Caco-2 (cell line): ENCODE measurements around the gene SLC51B. TPM values are rescaled to one million over a fixed set of nuclear protein-coding genes. Genes with fewer than 3 reads are reported as not detected.

ENCODE experiments used
- BruUV-seq: library from RNA; stranded (reverse); fragments of 400-500 nt; replicated peaks from 2 replicates; lab custom pipeline; 2021; lab: Mats Ljungman, UMichigan
- CTCF ChIA-PET: fragments of 300-600 bp; sonication (Branson Sonifier 250); formaldehyde crosslinking; loops from one replicate; lab custom pipeline; 2022; ENCODE audit warnings: antibody characterized with exemption; lab: Charles Lee
- POLR2A ChIA-PET: fragments of 300-600 bp; sonication (Branson Sonifier 250); formaldehyde crosslinking; loops from one replicate; lab custom pipeline; 2022; ENCODE audit warnings: antibody characterized with exemption; lab: Charles Lee
- DNase-seq, 2 experiments: peaks; one replicate each; pipeline versions ENCODE4 v3.0.0 to v3.0.0-alpha.2; 2020 to 2022
- H3K27me3 ChIP-seq: replicated peaks from 2 replicates; pipeline ENCODE4 v1.6.0; 2011; ENCODE audit warnings: low read length; ENCODE audit not compliant: control insufficient read depth, insufficient read depth
- H3K36me3 ChIP-seq: 2 replicates; pipeline ENCODE4 v1.5.1; 2011; ENCODE audit warnings: low read length; ENCODE audit not compliant: control insufficient read depth, insufficient read depth
- H3K4me1 ChIP-seq: fragments of 250-450 bp; sonication (Bioruptor Pico); 2 replicates; pipeline ENCODE4 v1.5.1; 2020; ENCODE audit warnings: mild to moderate bottlenecking
- H3K4me3 ChIP-seq: 2 replicates; pipeline ENCODE4 v1.5.1; 2011; ENCODE audit warnings: low read depth, mild to moderate bottlenecking, control low read depth, low read length
- H3K9me3 ChIP-seq: fragments of 250-450 bp; sonication (Bioruptor Pico); 2 replicates; pipeline ENCODE4 v1.5.1; 2020; ENCODE audit warnings: mild to moderate bottlenecking, moderate library complexity
- H3K27ac Mint-ChIP-seq: one replicate; pipeline ENCODE4 v1.8.0; 2022; ENCODE audit warnings: mixed read lengths; ENCODE audit not compliant: unreplicated experiment
- H3K27me3 Mint-ChIP-seq: one replicate; pipeline ENCODE4 v1.8.0; 2022; ENCODE audit warnings: mixed read lengths; ENCODE audit not compliant: insufficient read depth, unreplicated experiment
- H3K36me3 Mint-ChIP-seq: one replicate; pipeline ENCODE4 v1.8.0; 2022; ENCODE audit warnings: mild to moderate bottlenecking, mixed read lengths; ENCODE audit not compliant: insufficient read depth, unreplicated experiment
- H3K4me1 Mint-ChIP-seq: one replicate; pipeline ENCODE4 v1.8.0; 2022; ENCODE audit warnings: low read depth, mixed read lengths; ENCODE audit not compliant: unreplicated experiment
- H3K4me3 Mint-ChIP-seq: one replicate; pipeline ENCODE4 v1.8.0; 2022; ENCODE audit warnings: mild to moderate bottlenecking, moderate library complexity, mixed read lengths; ENCODE audit not compliant: unreplicated experiment
- H3K9me3 Mint-ChIP-seq: one replicate; pipeline ENCODE4 v1.8.0; 2022; ENCODE audit warnings: mixed read lengths; ENCODE audit not compliant: unreplicated experiment
- intact Hi-C: fragments of 100-400 bp; cut with micrococcal nuclease; formaldehyde crosslinking; loops from one replicate; pipeline ENCODE4 v1.10.0; 2022; ENCODE audit not compliant: unreplicated experiment
- total RNA-seq: library from RNA; stranded (reverse); gene quantifications from 2 replicates; pipeline ENCODE4 v1.2.3, GENCODE V29; 2022
- TF ChIP-seq, protein P1 (sequence below), 2 experiments: fragments of 200-600 bp in 1 of 2; IDR thresholded peaks; 1 replicate in 1 of 2; 2 replicates in 1 of 2; pipeline versions ENCODE4 v1.5.1 to v1.8.0; 2011 to 2022; ENCODE audit warnings: antibody characterized with exemption in 1 of 2, control low read depth in 1 of 2, inconsistent platforms in 1 of 2, low read depth in 1 of 2, low read length in 1 of 2, mild to moderate bottlenecking in 1 of 2, moderate library complexity in 1 of 2; ENCODE audit not compliant: insufficient read depth in 1 of 2, severe bottlenecking in 1 of 2, unreplicated experiment in 1 of 2

The SLC51B gene
- total RNA-seq, 1 experiment from 2014 or later = 15.4 TPM

DNA sequence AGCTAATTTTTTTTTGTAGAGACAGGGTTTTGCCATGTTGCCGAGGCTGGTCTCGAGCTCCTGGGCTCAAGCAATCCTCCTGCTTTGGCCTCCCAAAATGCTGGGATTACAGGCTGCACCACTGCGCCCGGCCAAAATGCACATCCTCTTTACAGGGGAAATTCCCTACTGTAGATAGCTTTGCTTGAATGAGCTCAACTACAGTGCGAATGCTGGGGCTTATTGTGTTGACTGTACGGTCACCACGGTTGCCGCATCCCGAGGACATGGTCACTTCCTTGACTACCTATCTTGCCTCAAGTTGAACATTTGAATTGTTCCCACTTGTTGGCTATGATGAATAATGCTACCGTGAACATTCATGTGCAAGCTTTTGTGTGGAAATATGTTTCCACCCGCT is 10.5 kb upstream of the SLC51B start:
- Histone ChIP-seq H3K27me3 (no peaks in the 10 kb centered on the region), H3K9me3 (no peaks in the 10 kb centered on the region), H3K4me1 (peaks cover 29% of the 10 kb centered on the region), H3K36me3 (no peaks in the 10 kb centered on the region), H3K4me3 (no peak overlapping the region)
- Mint-ChIP-seq H3K9me3 (no peaks in the 10 kb centered on the region), H3K4me3 (no peak overlapping the region), H3K4me1 (no peaks in the 10 kb centered on the region), H3K36me3 (no peaks in the 10 kb centered on the region), H3K27me3 (no peaks in the 10 kb centered on the region), H3K27ac (no peak overlapping the region)
- POLR2A ChIA-PET = interaction anchor here (1.4 kb wide), 1 partner anchor 10 kb away, joined by 4 read pairs; the partner anchor contains the start of gene SLC51B
- TF ChIP-seq, protein P1, sequence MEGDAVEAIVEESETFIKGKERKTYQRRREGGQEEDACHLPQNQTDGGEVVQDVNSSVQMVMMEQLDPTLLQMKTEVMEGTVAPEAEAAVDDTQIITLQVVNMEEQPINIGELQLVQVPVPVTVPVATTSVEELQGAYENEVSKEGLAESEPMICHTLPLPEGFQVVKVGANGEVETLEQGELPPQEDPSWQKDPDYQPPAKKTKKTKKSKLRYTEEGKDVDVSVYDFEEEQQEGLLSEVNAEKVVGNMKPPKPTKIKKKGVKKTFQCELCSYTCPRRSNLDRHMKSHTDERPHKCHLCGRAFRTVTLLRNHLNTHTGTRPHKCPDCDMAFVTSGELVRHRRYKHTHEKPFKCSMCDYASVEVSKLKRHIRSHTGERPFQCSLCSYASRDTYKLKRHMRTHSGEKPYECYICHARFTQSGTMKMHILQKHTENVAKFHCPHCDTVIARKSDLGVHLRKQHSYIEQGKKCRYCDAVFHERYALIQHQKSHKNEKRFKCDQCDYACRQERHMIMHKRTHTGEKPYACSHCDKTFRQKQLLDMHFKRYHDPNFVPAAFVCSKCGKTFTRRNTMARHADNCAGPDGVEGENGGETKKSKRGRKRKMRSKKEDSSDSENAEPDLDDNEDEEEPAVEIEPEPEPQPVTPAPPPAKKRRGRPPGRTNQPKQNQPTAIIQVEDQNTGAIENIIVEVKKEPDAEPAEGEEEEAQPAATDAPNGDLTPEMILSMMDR (IDR thresholded peaks at IDR 0.05; ENCODE audit: insufficient read depth in 1 of 2, low read depth in 1 of 2, low read length in 1 of 2, severe bottlenecking in 1 of 2, unreplicated experiment in 1 of 2) = no peak
- BruUV-seq = no TSS peak
- intact Hi-C loops = no loop called here
- no peak for DNase-seq
- CTCF ChIA-PET = interaction anchor here (1.1 to 2.4 kb wide), 9 partner anchors 9 to 114 kb away, joined by 3 to 41 read pairs (median 13); partner anchors contain the start of genes SLC51B and UBAP1L

DNA sequence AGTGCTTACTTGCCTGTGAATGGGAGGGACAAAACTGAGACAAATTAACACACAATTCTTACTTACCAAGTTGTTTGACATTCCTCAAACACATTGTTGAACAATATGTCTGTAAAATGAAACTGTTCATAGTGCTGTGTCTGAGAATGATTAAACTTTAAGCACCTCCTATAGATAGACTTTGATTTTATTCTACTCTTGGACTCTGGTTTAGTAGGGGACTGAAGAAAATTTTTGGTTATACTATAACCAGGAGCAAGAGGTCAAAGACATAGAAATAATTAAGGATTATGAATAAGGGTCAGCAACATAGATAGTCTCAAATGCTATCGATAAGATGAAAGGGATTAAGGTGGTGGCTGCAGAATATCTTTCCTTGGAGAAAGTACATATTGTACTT is 7.9 kb upstream of the SLC51B start:
- no peaks in the 10 kb centered on the region for H3K27me3 Mint-ChIP-seq
- Histone ChIP-seq H3K4me3 (no peak overlapping the region), H3K4me1 (peaks cover 47% of the 10 kb centered on the region), H3K36me3 (no peaks in the 10 kb centered on the region), H3K27me3 (no peaks in the 10 kb centered on the region), H3K9me3 (no peaks in the 10 kb centered on the region)
- BruUV-seq = no TSS peak
- no peaks in the 10 kb centered on the region for H3K9me3 Mint-ChIP-seq
- TF ChIP-seq, protein P1 (IDR thresholded peaks at IDR 0.05; ENCODE audit: insufficient read depth in 1 of 2, low read depth in 1 of 2, low read length in 1 of 2, severe bottlenecking in 1 of 2, unreplicated experiment in 1 of 2) = no peak
- intact Hi-C loops = no loop called here
- CTCF ChIA-PET = no interaction called here
- H3K27ac Mint-ChIP-seq = no peak overlapping the region
- H3K36me3 Mint-ChIP-seq = no peaks in the 10 kb centered on the region
- H3K4me1 Mint-ChIP-seq = peaks cover 6% of the 10 kb centered on the region
- POLR2A ChIA-PET = interaction anchor here (0.7 kb wide), 1 partner anchor 64 kb away, joined by 6 read pairs; no protein-coding TSS in a partner anchor
- DNase-seq = no peak
- H3K4me3 Mint-ChIP-seq = no peak overlapping the region

DNA sequence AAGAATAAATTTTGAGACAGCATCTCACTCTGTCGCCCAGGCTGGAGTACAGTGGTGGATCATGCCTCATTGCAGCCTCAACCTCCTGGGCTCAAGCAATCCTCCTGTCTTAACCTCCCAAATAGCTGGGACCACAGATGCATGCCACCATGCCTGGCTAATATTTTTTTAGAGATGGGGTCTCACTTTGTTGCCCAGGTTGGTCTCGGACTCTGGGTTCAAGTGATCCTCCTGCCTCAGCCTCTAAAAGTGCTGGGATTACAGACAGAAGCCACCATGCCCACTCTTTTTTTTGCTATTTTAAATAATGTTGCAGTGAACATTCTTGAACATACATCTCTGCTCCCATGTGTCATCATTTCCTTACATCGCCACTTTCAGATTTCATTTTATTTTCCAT is 6.8 kb upstream of the SLC51B start:
- CTCF ChIA-PET = no interaction called here
- Mint-ChIP-seq H3K4me1 (peaks cover 16% of the 10 kb centered on the region), H3K36me3 (no peaks in the 10 kb centered on the region), H3K27ac (no peak overlapping the region), H3K4me3 (no peak overlapping the region), H3K27me3 (no peaks in the 10 kb centered on the region), H3K9me3 (no peaks in the 10 kb centered on the region)
- Histone ChIP-seq H3K4me1 (peaks cover 52% of the 10 kb centered on the region), H3K27me3 (no peaks in the 10 kb centered on the region), H3K4me3 (no peak overlapping the region), H3K9me3 (no peaks in the 10 kb centered on the region), H3K36me3 (no peaks in the 10 kb centered on the region)
- TF ChIP-seq, protein P1 (IDR thresholded peaks at IDR 0.05; ENCODE audit: insufficient read depth in 1 of 2, low read depth in 1 of 2, low read length in 1 of 2, severe bottlenecking in 1 of 2, unreplicated experiment in 1 of 2) = no peak
- DNase-seq = no peak
- no TSS peak for BruUV-seq
- intact Hi-C loops = no loop called here
- POLR2A ChIA-PET = no interaction called here
